H9 (cell line): ENCODE measurements around the gene ALDH1A2. TPM values are rescaled to one million over a fixed set of nuclear protein-coding genes. Genes with fewer than 3 reads are reported as not detected.

Experiments used
- DNase-seq: peaks from one replicate; pipeline ENCODE4 v3.0.0-alpha.2; 2017
- H2AFZ ChIP-seq: one replicate; pipeline ENCODE4 v1.6.1; 2013; ENCODE audit warnings: mild to moderate bottlenecking, low read length, control low read depth, moderate library complexity
- H2AK5ac ChIP-seq: 2 replicates; pipeline ENCODE4 v1.6.1; 2013; ENCODE audit warnings: low read length, control low read depth, mixed read lengths; ENCODE audit not compliant: insufficient read length
- H2BK120ac ChIP-seq: one replicate; pipeline ENCODE4 v1.6.1; 2013; ENCODE audit warnings: low read depth, mild to moderate bottlenecking, low read length, control low read depth, inconsistent platforms; ENCODE audit not compliant: poor library complexity, severe bottlenecking
- H2BK12ac ChIP-seq: 2 replicates; pipeline ENCODE4 v1.6.1; 2013; ENCODE audit warnings: low read length, control low read depth, mixed read lengths, low read depth; ENCODE audit not compliant: insufficient read length
- H2BK15ac ChIP-seq: 2 replicates; pipeline ENCODE4 v1.6.1; 2013; ENCODE audit warnings: low read depth, low read length, control low read depth
- H2BK20ac ChIP-seq: one replicate; pipeline ENCODE4 v1.6.1; 2013; ENCODE audit warnings: low read depth, mild to moderate bottlenecking, low read length, control low read depth, inconsistent platforms; ENCODE audit not compliant: poor library complexity, severe bottlenecking
- H2BK5ac ChIP-seq: 2 replicates; pipeline ENCODE4 v1.6.1; 2013; ENCODE audit warnings: low read length, control low read depth, mixed read lengths; ENCODE audit not compliant: insufficient read length
- H3K14ac ChIP-seq: 2 replicates; pipeline ENCODE4 v1.6.1; 2013; ENCODE audit warnings: low read length, control low read depth; ENCODE audit not compliant: insufficient read depth
- H3K18ac ChIP-seq: 2 replicates; pipeline ENCODE4 v1.6.1; 2013; ENCODE audit warnings: low read depth, mild to moderate bottlenecking, mixed read lengths, low read length, control low read depth; ENCODE audit not compliant: insufficient read length
- H3K23ac ChIP-seq: 2 replicates; pipeline ENCODE4 v1.6.1; 2013; ENCODE audit warnings: low read length, control low read depth, mixed read lengths, low read depth; ENCODE audit not compliant: insufficient read length
- H3K23me2 ChIP-seq: 2 replicates; pipeline ENCODE4 v1.6.1; 2013; ENCODE audit warnings: low read depth, mild to moderate bottlenecking, mixed read lengths, low read length, control low read depth; ENCODE audit not compliant: insufficient read length, poor library complexity, severe bottlenecking
- H3K27ac ChIP-seq: 2 replicates; pipeline ENCODE4 v1.5.1; 2013; ENCODE audit warnings: low read length, control low read depth, mixed read lengths, low read depth; ENCODE audit not compliant: insufficient read length
- H3K27me3 ChIP-seq: 2 replicates; pipeline ENCODE4 v1.6.1; 2013; ENCODE audit warnings: low read length, control low read depth, inconsistent platforms; ENCODE audit not compliant: insufficient read depth
- H3K4ac ChIP-seq: 2 replicates; pipeline ENCODE4 v1.6.1; 2013; ENCODE audit warnings: low read depth, mild to moderate bottlenecking, control low read depth, inconsistent platforms, low read length, moderate library complexity
- H3K4me1 ChIP-seq: 2 replicates; pipeline ENCODE4 v1.6.1; 2013; ENCODE audit warnings: low read length, control low read depth, inconsistent platforms; ENCODE audit not compliant: insufficient read depth
- H3K4me2 ChIP-seq: 2 replicates; pipeline ENCODE4 v1.6.1; 2013; ENCODE audit warnings: low read length, control low read depth, mixed read lengths; ENCODE audit not compliant: insufficient read length, insufficient read depth
- H3K56ac ChIP-seq: 2 replicates; pipeline ENCODE4 v1.6.1; 2013; ENCODE audit warnings: low read depth, mild to moderate bottlenecking, mixed read lengths, low read length, control low read depth; ENCODE audit not compliant: insufficient read length
- H3K79me1 ChIP-seq: 2 replicates; pipeline ENCODE4 v1.6.1; 2013; ENCODE audit warnings: low read depth, mild to moderate bottlenecking, moderate library complexity, low read length, control low read depth, inconsistent platforms; ENCODE audit not compliant: insufficient read depth, poor library complexity, severe bottlenecking
- H3K79me2 ChIP-seq: 2 replicates; pipeline ENCODE4 v1.6.1; 2013; ENCODE audit warnings: low read length, control low read depth, inconsistent platforms; ENCODE audit not compliant: insufficient read depth
- H3K9ac ChIP-seq: 2 replicates; pipeline ENCODE4 v1.6.1; 2013; ENCODE audit warnings: low read length, control low read depth, mixed read lengths; ENCODE audit not compliant: insufficient read length; ENCODE audit errors: extremely low read depth
- H3K9me3 ChIP-seq: one replicate; pipeline ENCODE4 v1.6.1; 2013; ENCODE audit warnings: low read depth, low read length, inconsistent platforms; ENCODE audit not compliant: control insufficient read depth
- H3T11ph ChIP-seq: one replicate; pipeline ENCODE4 v1.6.1; 2013; ENCODE audit warnings: mild to moderate bottlenecking, low read length, control low read depth, inconsistent platforms
- H4K20me1 ChIP-seq: one replicate; pipeline ENCODE4 v1.6.1; 2013; ENCODE audit not compliant: control insufficient read depth, insufficient read length, insufficient read depth
- H4K5ac ChIP-seq: 2 replicates; pipeline ENCODE4 v1.6.1; 2013; ENCODE audit warnings: low read depth, mild to moderate bottlenecking, mixed read lengths, low read length, control low read depth; ENCODE audit not compliant: insufficient read length
- H4K8ac ChIP-seq: replicated peaks from 2 replicates; pipeline ENCODE4 v1.6.1; 2013; ENCODE audit warnings: low read length, control low read depth, mixed read lengths, low read depth; ENCODE audit not compliant: insufficient read length
- H4K91ac ChIP-seq: 2 replicates; pipeline ENCODE4 v1.6.1; 2013; ENCODE audit warnings: low read depth, mild to moderate bottlenecking, moderate library complexity, mixed read lengths, low read length, control low read depth; ENCODE audit not compliant: insufficient read length
- H3K27ac Mint-ChIP-seq, 3 experiments: 2 replicates in 2 of 3; 3 replicates in 1 of 3; pipeline ENCODE4 v1.8.0; 2020 to 2021; ENCODE audit warnings: mixed read lengths in 3 of 3, mild to moderate bottlenecking in 1 of 3, moderate library complexity in 1 of 3
- H3K27me3 Mint-ChIP-seq: 2 replicates; pipeline ENCODE4 v1.8.0; 2021; ENCODE audit warnings: low read depth, mild to moderate bottlenecking, moderate library complexity, mixed read lengths
- H3K36me3 Mint-ChIP-seq, 3 experiments: 2 replicates in 2 of 3; 3 replicates in 1 of 3; pipeline ENCODE4 v1.8.0; 2020 to 2021; ENCODE audit warnings: low read depth in 3 of 3, mixed read lengths in 3 of 3; ENCODE audit not compliant: insufficient read depth in 1 of 3
- H3K4me1 Mint-ChIP-seq, 2 experiments: 2 replicates each; pipeline ENCODE4 v1.8.0; 2020; ENCODE audit warnings: mixed read lengths in 2 of 2
- H3K4me3 Mint-ChIP-seq, 2 experiments: 2 replicates in 1 of 2; 3 replicates in 1 of 2; pipeline ENCODE4 v1.8.0; 2020 to 2021; ENCODE audit warnings: mild to moderate bottlenecking in 2 of 2, mixed read lengths in 2 of 2, moderate library complexity in 1 of 2
- H3K9me3 Mint-ChIP-seq, 2 experiments: 2 replicates in 1 of 2; 3 replicates in 1 of 2; pipeline ENCODE4 v1.8.0; 2020; ENCODE audit warnings: mild to moderate bottlenecking in 2 of 2, mixed read lengths in 2 of 2, moderate library complexity in 1 of 2
- WGBS: extraction: QIAGEN DNeasy Blood & Tissue Kit; methylation state at CpG from one replicate; pipeline ENCODE4 v1.1.7; 2013; ENCODE audit warnings: missing lambda C conversion rate, low lambda C conversion rate, mixed read lengths; ENCODE audit not compliant: insufficient read length; ENCODE audit errors: extremely low coverage; 5-methylcytosine and 5-hydroxymethylcytosine counted together
- total RNA-seq: library from RNA; stranded (reverse); gene quantifications from 2 replicates; pipeline ENCODE4 v1.2.1, GENCODE V29; 2021
- TF ChIP-seq, protein P1 (sequence below): fragments of 200-600 bp; sonication (generic); conservative IDR thresholded peaks from 3 replicates; pipeline ENCODE4 v1.8.0; 2021; ENCODE audit warnings: antibody characterized with exemption, mild to moderate bottlenecking

Gene ALDH1A2
- total RNA-seq, 1 experiment from 2014 or later = 0.72 TPM

DNA sequence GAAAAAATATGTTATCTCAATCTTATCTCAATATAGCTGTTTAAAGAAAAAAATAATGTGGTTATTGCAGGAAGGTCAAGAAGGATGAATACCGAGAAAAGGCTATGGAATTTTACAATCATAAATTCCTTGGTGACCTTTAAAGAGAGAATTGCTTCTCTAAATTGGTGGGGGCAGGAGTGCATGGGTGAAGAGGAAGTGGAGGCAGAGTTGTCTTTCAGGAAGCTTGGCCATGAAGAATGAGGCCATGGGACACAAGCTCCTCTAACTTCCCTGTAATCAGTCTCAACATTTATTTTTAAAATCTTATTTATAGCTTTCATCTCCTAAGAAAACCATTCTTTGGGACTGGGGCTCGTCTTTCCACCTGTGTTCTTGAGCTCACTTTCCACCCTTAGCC, 22.4 kb upstream of the ALDH1A2 start:
- no peak overlapping the region for H3K23ac ChIP-seq
- H4K8ac ChIP-seq = no peak overlapping the region
- H3K9me3 ChIP-seq = no peaks in the 10 kb centered on the region
- H2AK5ac ChIP-seq = no peak overlapping the region
- H4K91ac ChIP-seq = no peak overlapping the region
- no peak overlapping the region for H3K18ac ChIP-seq
- no peak overlapping the region for H3K9ac ChIP-seq
- H2BK12ac ChIP-seq = no peak overlapping the region
- no peaks in the 10 kb centered on the region for H3K79me1 ChIP-seq
- H3K79me2 ChIP-seq = no peaks in the 10 kb centered on the region
- H2BK5ac ChIP-seq = no peak overlapping the region
- H2AFZ ChIP-seq = no peak overlapping the region
- H2BK15ac ChIP-seq = no peak overlapping the region
- H3K4me2 ChIP-seq = no peak overlapping the region
- H3K14ac ChIP-seq = no peak overlapping the region
- no CpG with 5 or more reads among the region's 2 CpGs for WGBS
- TF ChIP-seq, protein P1, sequence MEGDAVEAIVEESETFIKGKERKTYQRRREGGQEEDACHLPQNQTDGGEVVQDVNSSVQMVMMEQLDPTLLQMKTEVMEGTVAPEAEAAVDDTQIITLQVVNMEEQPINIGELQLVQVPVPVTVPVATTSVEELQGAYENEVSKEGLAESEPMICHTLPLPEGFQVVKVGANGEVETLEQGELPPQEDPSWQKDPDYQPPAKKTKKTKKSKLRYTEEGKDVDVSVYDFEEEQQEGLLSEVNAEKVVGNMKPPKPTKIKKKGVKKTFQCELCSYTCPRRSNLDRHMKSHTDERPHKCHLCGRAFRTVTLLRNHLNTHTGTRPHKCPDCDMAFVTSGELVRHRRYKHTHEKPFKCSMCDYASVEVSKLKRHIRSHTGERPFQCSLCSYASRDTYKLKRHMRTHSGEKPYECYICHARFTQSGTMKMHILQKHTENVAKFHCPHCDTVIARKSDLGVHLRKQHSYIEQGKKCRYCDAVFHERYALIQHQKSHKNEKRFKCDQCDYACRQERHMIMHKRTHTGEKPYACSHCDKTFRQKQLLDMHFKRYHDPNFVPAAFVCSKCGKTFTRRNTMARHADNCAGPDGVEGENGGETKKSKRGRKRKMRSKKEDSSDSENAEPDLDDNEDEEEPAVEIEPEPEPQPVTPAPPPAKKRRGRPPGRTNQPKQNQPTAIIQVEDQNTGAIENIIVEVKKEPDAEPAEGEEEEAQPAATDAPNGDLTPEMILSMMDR = no peak
- no peaks in the 10 kb centered on the region for H3K23me2 ChIP-seq
- no peak overlapping the region for H3K56ac ChIP-seq
- no peak for DNase-seq
- no peak overlapping the region for H2BK20ac ChIP-seq
- H4K20me1 ChIP-seq = no peaks in the 10 kb centered on the region
- Mint-ChIP-seq H3K9me3 (no peaks in the 10 kb centered on the region), H3K27me3 (peaks cover 2% of the 10 kb centered on the region), H3K36me3 (no peaks in the 10 kb centered on the region), H3K4me1 (no peaks in the 10 kb centered on the region), H3K27ac (no peak overlapping the region), H3K4me3 (no peak overlapping the region)
- no peak overlapping the region for H3K4ac ChIP-seq
- H3K27me3 ChIP-seq = no peaks in the 10 kb centered on the region
- no peak overlapping the region for H4K5ac ChIP-seq
- no peak overlapping the region for H3K27ac ChIP-seq
- no peak overlapping the region for H2BK120ac ChIP-seq
- H3T11ph ChIP-seq = no peak overlapping the region
- H3K4me1 ChIP-seq = no peaks in the 10 kb centered on the region
